Upper lobe of right lung (tissue), 1 donor: ENCODE results near the gene GRID1. TPM values are rescaled to one million over a fixed set of nuclear protein-coding genes. Genes with fewer than 3 reads are reported as not detected.

ENCODE experiments used
- ATAC-seq: fragments of 200-7000 bp; cut with Tn5 transposase; one replicate; pipeline ENCODE4 v1.9.1; 2020; ENCODE audit warnings: mild to moderate bottlenecking, moderate library complexity
- DNase-seq: peaks from one replicate; pipeline ENCODE4 v3.0.0-alpha.2; 2020
- H3K27ac ChIP-seq: fragments of 200-600 bp; one replicate; pipeline ENCODE4 v1.8.0; 2022
- H3K27me3 ChIP-seq: fragments of 200-600 bp; one replicate; pipeline ENCODE4 v1.8.0; 2022; ENCODE audit warnings: mild to moderate bottlenecking
- H3K36me3 ChIP-seq: fragments of 200-600 bp; one replicate; pipeline ENCODE4 v1.8.0; 2022
- H3K4me1 ChIP-seq: fragments of 200-600 bp; one replicate; pipeline ENCODE4 v1.8.0; 2022
- H3K4me3 ChIP-seq: fragments of 200-600 bp; one replicate; pipeline ENCODE4 v1.8.0; 2022; ENCODE audit warnings: mild to moderate bottlenecking
- H3K9me3 ChIP-seq: fragments of 200-600 bp; one replicate; pipeline ENCODE4 v1.8.0; 2022
- CTCF ChIP-seq: fragments of 200-600 bp; IDR thresholded peaks from one replicate; pipeline ENCODE4 v1.8.0; 2022; ENCODE audit warnings: antibody characterized with exemption
- intact Hi-C: fragments of 100-400 bp; cut with DNase I; formaldehyde crosslinking; loops from one replicate; pipeline ENCODE4 v1.11.0; 2022
- total RNA-seq: library from RNA; stranded (reverse); fragmentation: NEBNext Ultra II Directional; extraction: Animal tissue kit (Norgen Biotek cat#: 25700); gene quantifications from one replicate; pipeline ENCODE4 v1.2.1, GENCODE V29; 2021
- donor health status: DM: no; HTN: yes; CAD: no; lungs with severe emphysema.

The GRID1 gene
- total RNA-seq, 1 donor from 2014 or later: 3.0 TPM

GRCh38 chr10:86367152-86367951 lies 757 bp upstream of the GRID1 start:
- ATAC-seq (no peak), DNase-seq (peak; percentile 65)
- Histone ChIP-seq H3K4me1 (peaks cover 19% of the 10 kb centered on the region), H3K9me3 (no peaks in the 10 kb centered on the region), H3K36me3 (no peaks in the 10 kb centered on the region), H3K27me3 (peaks cover 63% of the 10 kb centered on the region), H3K4me3 (peak overlapping the region; percentile 45), H3K27ac (no peak overlapping the region)
- intact Hi-C loops: no loop called here
- no peak for TF ChIP-seq CTCF

GRCh38 chr10:86366902-86367151 lies 232 bp upstream of the GRID1 start:
- TF ChIP-seq CTCF: no peak
- Histone ChIP-seq H3K4me1 (peaks cover 19% of the 10 kb centered on the region), H3K36me3 (no peaks in the 10 kb centered on the region), H3K9me3 (no peaks in the 10 kb centered on the region), H3K27ac (no peak overlapping the region), H3K27me3 (peaks cover 60% of the 10 kb centered on the region), H3K4me3 (peak overlapping the region; percentile 45)
- intact Hi-C loops: no loop called here
- no peak for DNase-seq
- peak; percentile 2 for ATAC-seq

GRCh38 chr10:86365346-86366032 lies 1.1 kb downstream of the GRID1 start:
- Histone ChIP-seq H3K27ac (no peak overlapping the region), H3K9me3 (no peaks in the 10 kb centered on the region), H3K4me1 (peaks cover 19% of the 10 kb centered on the region), H3K36me3 (no peaks in the 10 kb centered on the region), H3K4me3 (peak overlapping the region; percentile 39), H3K27me3 (peaks cover 53% of the 10 kb centered on the region)
- TF ChIP-seq CTCF: no peak
- ATAC-seq (no peak), DNase-seq (peak; percentile 60)
- intact Hi-C loops: no loop called here

- Histone ChIP-seq H3K9me3 (no peaks in the 10 kb centered on the region), H3K4me1 (peaks cover 19% of the 10 kb centered on the region), H3K36me3 (no peaks in the 10 kb centered on the region), H3K4me3 (peak overlapping the region; percentile 39), H3K27ac (no peak overlapping the region), H3K27me3 (peaks cover 53% of the 10 kb centered on the region)
- no peak for ATAC-seq
- TF ChIP-seq CTCF: no peak
- peak; percentile 62 for DNase-seq
- intact Hi-C loops: no loop called here
Observed at GRCh38 chr10:86364491-86365345, 1.9 kb downstream of the GRID1 start.

- intact Hi-C loops: no loop called here
- DNase-seq: peak; percentile 59
- Histone ChIP-seq H3K27ac (no peak overlapping the region), H3K4me1 (peaks cover 19% of the 10 kb centered on the region), H3K9me3 (no peaks in the 10 kb centered on the region), H3K4me3 (peak overlapping the region; percentile 20), H3K36me3 (no peaks in the 10 kb centered on the region), H3K27me3 (peaks cover 53% of the 10 kb centered on the region)
- no peak for TF ChIP-seq CTCF
- ATAC-seq: no peak
Observed at GRCh38 chr10:86363833-86364490, 2.6 kb downstream of the GRID1 start.
